Brain microvascular endothelial cell (primary cell): Measurements from ENCODE around the gene MLLT6.

Experiments
- DNase-seq: peaks from one replicate; pipeline ENCODE4 v3.0.0-alpha.2; 2020
- H3K27ac ChIP-seq: fragments of 250-450 bp; sonication (Bioruptor Pico); 2 replicates; pipeline ENCODE4 v1.5.1; 2020; ENCODE audit warnings: mild to moderate bottlenecking, moderate library complexity
- H3K27me3 ChIP-seq: fragments of 250-450 bp; sonication (Bioruptor Pico); replicated peaks from 2 replicates; pipeline ENCODE4 v1.5.1; 2020; ENCODE audit warnings: mild to moderate bottlenecking
- H3K36me3 ChIP-seq: fragments of 250-450 bp; sonication (Bioruptor Pico); replicated peaks from 2 replicates; pipeline ENCODE4 v1.5.1; 2020; ENCODE audit warnings: mild to moderate bottlenecking
- H3K4me3 ChIP-seq: 2 replicates; pipeline ENCODE4 v1.5.1; 2011; ENCODE audit warnings: low read depth, mild to moderate bottlenecking, control low read depth, low read length, moderate library complexity
- in situ Hi-C: cut with HindIII; loops from 2 replicates; pipeline ENCODE4 v1.10.0; 2017; ENCODE audit warnings: low sequenced_read_pairs, low pct_ligation_motif_present
- TF ChIP-seq, protein P1 (sequence below): IDR thresholded peaks from 2 replicates; pipeline ENCODE4 v1.5.1; 2011; ENCODE audit warnings: low read depth, mild to moderate bottlenecking, moderate library complexity, low read length, control low read depth, inconsistent platforms; ENCODE audit errors: missing control alignments

The MLLT6 gene

DNA sequence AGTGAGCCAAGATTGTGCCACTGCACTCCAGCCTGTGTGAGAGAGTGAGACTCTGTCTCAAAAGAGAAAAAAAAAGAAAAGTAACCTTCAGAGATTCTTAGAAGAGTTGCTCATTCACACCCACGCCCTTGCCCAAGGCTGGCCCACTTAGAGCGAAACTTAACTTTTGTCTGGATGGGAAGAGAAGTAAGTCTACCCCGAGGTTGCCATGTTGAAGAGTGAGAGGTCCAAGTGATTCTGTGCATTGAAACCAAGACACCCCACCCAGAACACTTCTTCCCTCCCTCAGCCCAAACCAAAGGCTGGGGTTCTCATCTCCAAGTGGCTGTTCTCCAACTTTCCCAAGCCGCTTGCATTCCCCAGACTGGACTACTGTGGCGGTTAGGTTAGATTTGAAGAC, 22.7 kb downstream of the MLLT6 start:
- in situ Hi-C loops, result no loop called here
- Histone ChIP-seq H3K36me3 (peaks cover 6% of the 10 kb centered on the region), H3K4me3 (no peak overlapping the region), H3K27ac (no peak overlapping the region), H3K27me3 (no peaks in the 10 kb centered on the region)
- TF ChIP-seq, protein P1, sequence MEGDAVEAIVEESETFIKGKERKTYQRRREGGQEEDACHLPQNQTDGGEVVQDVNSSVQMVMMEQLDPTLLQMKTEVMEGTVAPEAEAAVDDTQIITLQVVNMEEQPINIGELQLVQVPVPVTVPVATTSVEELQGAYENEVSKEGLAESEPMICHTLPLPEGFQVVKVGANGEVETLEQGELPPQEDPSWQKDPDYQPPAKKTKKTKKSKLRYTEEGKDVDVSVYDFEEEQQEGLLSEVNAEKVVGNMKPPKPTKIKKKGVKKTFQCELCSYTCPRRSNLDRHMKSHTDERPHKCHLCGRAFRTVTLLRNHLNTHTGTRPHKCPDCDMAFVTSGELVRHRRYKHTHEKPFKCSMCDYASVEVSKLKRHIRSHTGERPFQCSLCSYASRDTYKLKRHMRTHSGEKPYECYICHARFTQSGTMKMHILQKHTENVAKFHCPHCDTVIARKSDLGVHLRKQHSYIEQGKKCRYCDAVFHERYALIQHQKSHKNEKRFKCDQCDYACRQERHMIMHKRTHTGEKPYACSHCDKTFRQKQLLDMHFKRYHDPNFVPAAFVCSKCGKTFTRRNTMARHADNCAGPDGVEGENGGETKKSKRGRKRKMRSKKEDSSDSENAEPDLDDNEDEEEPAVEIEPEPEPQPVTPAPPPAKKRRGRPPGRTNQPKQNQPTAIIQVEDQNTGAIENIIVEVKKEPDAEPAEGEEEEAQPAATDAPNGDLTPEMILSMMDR, result no peak
- DNase-seq, result no peak

DNA sequence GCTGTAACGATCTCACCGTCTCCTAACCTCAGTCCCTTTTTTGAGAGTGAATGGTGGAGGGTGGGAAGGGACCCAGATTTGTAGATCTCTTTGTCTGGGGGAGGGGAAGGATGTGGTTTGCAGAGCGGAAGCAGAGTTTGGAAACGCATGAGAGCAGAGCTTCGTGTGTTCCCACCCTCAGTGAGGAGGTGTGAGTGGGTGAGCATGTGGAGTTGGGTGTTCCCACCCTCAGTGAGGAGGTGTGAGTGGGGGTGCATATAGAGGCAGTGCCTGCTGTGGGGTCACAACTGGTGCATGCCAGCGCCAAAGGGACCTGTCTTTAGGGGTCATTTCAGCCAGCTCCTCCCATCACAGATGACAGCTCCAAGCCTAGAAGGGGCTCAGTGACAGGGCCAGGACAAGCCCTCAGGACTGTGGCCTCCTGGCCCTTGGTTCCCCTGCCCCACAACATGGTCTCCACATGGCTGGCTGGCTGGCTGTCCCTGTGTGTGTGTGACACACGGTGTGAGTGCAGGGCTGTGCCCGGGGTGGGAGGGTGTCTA, 23.3 kb downstream of the MLLT6 start:
- H3K36me3 ChIP-seq, result peaks cover 6% of the 10 kb centered on the region
- DNase-seq, result no peak
- no peak overlapping the region for H3K27ac ChIP-seq
- H3K27me3 ChIP-seq, result no peaks in the 10 kb centered on the region
- H3K4me3 ChIP-seq, result no peak overlapping the region
- in situ Hi-C loops, result no loop called here
- TF ChIP-seq, protein P1, result no peak

DNA sequence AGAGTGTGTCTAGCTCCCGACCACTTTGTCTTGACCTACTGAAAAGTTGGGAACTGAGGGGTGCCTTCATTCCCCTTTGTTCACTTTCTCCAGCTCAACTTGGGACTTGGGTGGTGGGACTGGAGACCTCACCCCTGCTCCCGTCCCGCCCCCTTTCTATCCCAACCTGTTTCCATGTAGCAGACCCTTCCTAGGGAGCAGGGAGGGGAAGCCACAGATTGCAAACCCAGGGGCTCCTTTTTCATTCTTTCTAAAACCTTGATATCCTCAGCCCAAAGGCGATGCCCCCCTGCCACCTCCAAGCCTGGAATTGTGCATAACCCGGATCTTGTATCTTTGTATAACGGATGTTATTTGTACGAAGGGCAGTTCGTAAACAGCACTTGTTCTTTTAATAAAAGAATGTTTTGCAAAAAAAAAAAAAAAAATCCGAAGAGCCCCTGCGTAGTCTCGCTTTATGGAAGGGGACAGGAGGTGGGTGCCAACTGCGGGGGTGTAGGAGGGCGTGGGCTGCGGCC, 24.4 kb downstream of the MLLT6 start:
- Histone ChIP-seq H3K27me3 (no peaks in the 10 kb centered on the region), H3K27ac (no peak overlapping the region), H3K36me3 (peaks cover 9% of the 10 kb centered on the region), H3K4me3 (peak overlapping the region; percentile 66)
- TF ChIP-seq, protein P1, result no peak
- no peak for DNase-seq
- in situ Hi-C loops, result no loop called here

DNA sequence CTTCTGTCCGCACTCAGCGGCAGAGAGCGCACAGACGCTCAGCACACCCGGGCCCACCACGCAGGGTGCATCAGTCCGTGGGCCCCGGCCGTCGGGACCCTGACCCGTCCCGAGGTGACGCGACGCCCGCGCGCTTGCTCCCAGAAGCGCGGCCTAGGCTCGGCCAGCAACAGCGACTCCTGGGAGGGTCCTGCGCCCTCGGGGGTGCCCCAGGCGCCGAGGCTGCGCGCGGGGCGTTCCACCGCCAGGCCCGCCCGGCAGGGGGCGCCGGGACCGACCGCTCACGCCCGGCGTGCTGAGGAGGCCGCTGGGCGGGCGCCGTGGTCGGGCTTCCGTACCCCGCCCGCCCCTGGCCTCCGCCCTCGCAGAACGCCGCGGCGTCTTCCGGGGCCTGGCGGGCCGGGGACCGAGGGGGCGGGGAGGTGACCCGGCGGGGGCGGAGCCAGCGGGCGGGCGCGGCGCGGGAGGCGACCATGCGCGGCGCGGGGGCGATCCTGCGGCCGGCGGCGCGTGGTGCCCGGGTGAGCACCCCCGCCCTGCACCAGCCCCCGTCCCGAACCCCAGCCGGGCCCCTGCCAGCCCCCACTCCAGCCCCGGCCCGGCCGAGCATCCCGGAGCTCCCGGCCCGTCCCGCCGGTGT, 24.9 kb downstream of the MLLT6 start, which contains the start of gene CISD3:
CISD3 (plus strand) TSS at position 456 of the 640 bp plus-strand sequence; CDS start at position 474, 18 bp downstream.
- TF ChIP-seq, protein P1, result peak; percentile 39
- in situ Hi-C loops, result no loop called here
- H3K27me3 ChIP-seq, result no peaks in the 10 kb centered on the region
- H3K4me3 ChIP-seq, result peak within 1 kb of the TSS; percentile 70
- H3K27ac ChIP-seq, result no peak within 1 kb of the TSS
- H3K36me3 ChIP-seq, result peaks cover 5% of the 10 kb centered on the region
- DNase-seq, result no peak

DNA sequence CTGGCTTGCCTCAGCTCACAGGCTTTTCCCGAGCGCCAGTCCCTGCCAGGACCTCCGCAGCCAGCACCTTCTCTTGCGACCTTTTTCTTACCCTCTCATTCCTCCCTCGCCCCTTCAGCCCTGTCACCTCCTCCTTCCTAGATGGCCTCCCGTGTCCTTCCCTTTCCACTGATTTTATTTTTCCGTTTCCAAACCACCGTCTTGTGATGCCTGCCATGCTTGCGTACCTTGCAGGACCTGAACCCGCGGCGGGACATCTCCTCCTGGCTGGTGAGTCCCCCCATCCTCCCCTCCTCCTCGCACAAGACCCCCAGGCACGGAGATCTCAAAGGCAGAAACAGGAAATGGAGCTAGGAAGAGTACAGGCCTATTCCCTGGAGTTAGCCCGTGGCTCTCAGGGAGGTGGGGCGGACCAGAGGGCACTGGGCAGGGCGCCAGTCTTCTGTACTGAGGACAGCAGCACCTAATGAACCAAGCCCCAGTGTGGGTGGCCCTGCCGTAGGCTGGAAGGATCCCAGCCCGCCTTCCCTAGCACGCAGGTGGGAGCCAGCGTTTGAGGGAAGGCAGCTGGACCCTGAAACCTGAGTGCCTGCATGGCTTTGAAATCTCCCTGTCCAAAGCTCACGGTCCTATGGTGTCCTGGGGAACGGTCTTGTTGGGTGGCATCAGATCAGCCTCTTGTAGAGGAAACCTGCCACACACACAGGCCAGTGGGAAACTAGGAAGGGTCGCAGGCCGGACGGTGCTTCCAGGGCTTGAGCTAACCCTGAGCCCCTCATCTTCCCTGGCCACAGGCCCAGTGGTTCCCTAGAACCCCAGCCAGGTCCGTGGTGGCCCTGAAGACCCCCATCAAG, 25.7 kb downstream of the MLLT6 start:
- in situ Hi-C loops, result no loop called here
- H3K27me3 ChIP-seq, result no peaks in the 10 kb centered on the region
- H3K27ac ChIP-seq, result no peak overlapping the region
- peaks cover 9% of the 10 kb centered on the region for H3K36me3 ChIP-seq
- peak overlapping the region; percentile 70 for H3K4me3 ChIP-seq
- TF ChIP-seq, protein P1, result no peak
- DNase-seq, result no peak
